IMR-90 (cell line): ENCODE results near the gene FJX1. TPM values are rescaled to one million over a fixed set of nuclear protein-coding genes. Genes with fewer than 3 reads are reported as not detected.
A peak's percentile ranks its signal among the peaks of the same experiment; 100 is the strongest.

ENCODE experiments used
- ATAC-seq: fragments of 200-7000 bp; cut with Tn5 transposase; 2 replicates; pipeline ENCODE4 v1.9.1; 2020; ENCODE audit warnings: low read depth, mild to moderate bottlenecking, moderate library complexity
- BruUV-seq: library from RNA; stranded (reverse); fragments of 400-500 nt; replicated peaks from 2 replicates; lab custom pipeline; 2021; lab: Mats Ljungman, UMichigan
- CTCF ChIA-PET: fragments of 300-600 bp; formaldehyde crosslinking; extraction: SDS; loops from one replicate; lab custom pipeline; 2021; ENCODE audit warnings: antibody characterized with exemption; lab: Yijun Ruan, JAX
- POLR2A ChIA-PET: fragments of 300-600 bp; sonication (Branson Sonifier 250); formaldehyde crosslinking; loops from one replicate; lab custom pipeline; 2022; ENCODE audit warnings: antibody characterized with exemption; ENCODE audit not compliant: unreplicated experiment; lab: Charles Lee
- DNase-seq: peaks from one replicate; pipeline ENCODE4 v3.0.0; 2013
- H2AFZ ChIP-seq: replicated peaks from 2 replicates; pipeline ENCODE3; 2013; ENCODE audit warnings: low read length, mild to moderate bottlenecking; ENCODE audit not compliant: poor library complexity
- H2AK5ac ChIP-seq: 2 replicates; pipeline ENCODE4 v1.6.1; 2013; ENCODE audit warnings: low read depth, low read length, inconsistent platforms
- H2AK9ac ChIP-seq: replicated peaks from 2 replicates; pipeline ENCODE3; 2013; ENCODE audit warnings: mild to moderate bottlenecking, low read depth, low read length, moderate library complexity; ENCODE audit not compliant: poor library complexity
- H2BK120ac ChIP-seq: 2 replicates; pipeline ENCODE4 v1.6.1; 2013; ENCODE audit warnings: low read depth, low read length, inconsistent platforms
- H2BK15ac ChIP-seq: 3 replicates; pipeline ENCODE4 v1.6.1; 2013; ENCODE audit warnings: low read depth, low read length, inconsistent platforms
- H2BK20ac ChIP-seq: 2 replicates; pipeline ENCODE4 v1.6.1; 2013; ENCODE audit warnings: low read depth, mild to moderate bottlenecking, inconsistent platforms, low read length, moderate library complexity
- H2BK5ac ChIP-seq: 2 replicates; pipeline ENCODE4 v1.6.1; 2013; ENCODE audit warnings: mild to moderate bottlenecking, low read depth, low read length, inconsistent platforms; ENCODE audit not compliant: poor library complexity, severe bottlenecking
- H3K14ac ChIP-seq: replicated peaks from 2 replicates; pipeline ENCODE4 v1.6.1; 2013; ENCODE audit warnings: low read depth, low read length, inconsistent platforms
- H3K18ac ChIP-seq: 2 replicates; pipeline ENCODE4 v1.6.1; 2013; ENCODE audit warnings: low read depth, low read length, control low read depth
- H3K23ac ChIP-seq: 2 replicates; pipeline ENCODE4 v1.6.1; 2013; ENCODE audit warnings: low read depth, low read length, inconsistent platforms
- H3K27ac ChIP-seq: 2 replicates; pipeline ENCODE4 v1.5.1; 2013; ENCODE audit warnings: mild to moderate bottlenecking, control low read depth, low read length; ENCODE audit not compliant: insufficient read depth
- H3K27me3 ChIP-seq: 2 replicates; pipeline ENCODE4 v1.6.1; 2013; ENCODE audit warnings: low read length; ENCODE audit not compliant: control insufficient read depth, insufficient read depth
- H3K36me3 ChIP-seq: 2 replicates; pipeline ENCODE4 v1.6.1; 2013; ENCODE audit warnings: low read length, mixed read lengths; ENCODE audit not compliant: control insufficient read depth, insufficient read depth
- H3K4ac ChIP-seq: 2 replicates; pipeline ENCODE4 v1.6.1; 2013; ENCODE audit warnings: low read depth, low read length, inconsistent platforms
- H3K4me1 ChIP-seq: 2 replicates; pipeline ENCODE4 v1.6.1; 2013; ENCODE audit warnings: low read length, mixed read lengths; ENCODE audit not compliant: control insufficient read depth, insufficient read depth
- H3K4me2 ChIP-seq: 2 replicates; pipeline ENCODE4 v1.6.1; 2013; ENCODE audit warnings: low read depth, mild to moderate bottlenecking, control low read depth, low read length, moderate library complexity
- H3K4me3 ChIP-seq: 2 replicates; pipeline ENCODE4 v1.5.1; 2013; ENCODE audit warnings: low read depth, mild to moderate bottlenecking, control low read depth, low read length, moderate library complexity; ENCODE audit not compliant: insufficient read depth
- H3K56ac ChIP-seq: 2 replicates; pipeline ENCODE4 v1.6.1; 2013; ENCODE audit warnings: low read length, inconsistent platforms; ENCODE audit not compliant: insufficient read depth; ENCODE audit errors: extremely low read depth
- H3K79me1 ChIP-seq, 2 experiments: 2 replicates each; pipeline ENCODE4 v1.6.1; 2013; ENCODE audit warnings: low read length in 2 of 2, inconsistent platforms in 1 of 2, low read depth in 1 of 2
- H3K9ac ChIP-seq: 2 replicates; pipeline ENCODE4 v1.6.1; 2013; ENCODE audit warnings: low read depth, low read length, control low read depth
- H3K9me1 ChIP-seq: 2 replicates; pipeline ENCODE4 v1.6.1; 2013; ENCODE audit warnings: low read length, inconsistent platforms; ENCODE audit not compliant: insufficient read depth
- H3K9me3 ChIP-seq: 2 replicates; pipeline ENCODE4 v1.6.1; 2013; ENCODE audit warnings: low read length; ENCODE audit not compliant: control insufficient read depth, insufficient read depth
- H4K20me1 ChIP-seq: 2 replicates; pipeline ENCODE4 v1.6.1; 2013; ENCODE audit warnings: low read length, inconsistent platforms; ENCODE audit not compliant: insufficient read depth
- H4K5ac ChIP-seq: 2 replicates; pipeline ENCODE4 v1.6.1; 2013; ENCODE audit warnings: mild to moderate bottlenecking, low read depth, low read length, control low read depth
- H4K8ac ChIP-seq, 2 experiments: 2 replicates each; pipeline ENCODE4 v1.6.1; 2013; ENCODE audit warnings: low read depth in 2 of 2, low read length in 2 of 2, control low read depth in 1 of 2, inconsistent platforms in 1 of 2
- H4K91ac ChIP-seq: 2 replicates; pipeline ENCODE4 v1.6.1; 2013; ENCODE audit warnings: low read depth, low read length, inconsistent platforms; ENCODE audit not compliant: insufficient read depth
- CEBPB ChIP-seq: IDR thresholded peaks from 2 replicates; pipeline ENCODE4 v1.6.1; 2012; ENCODE audit warnings: low read depth, low read length, improper control_type of control experiment
- MXI1 ChIP-seq: IDR thresholded peaks from 2 replicates; pipeline ENCODE4 v1.6.1; 2012; ENCODE audit warnings: low read depth, mild to moderate bottlenecking, low read length, moderate library complexity, borderline replicate concordance
- RFX5 ChIP-seq: IDR thresholded peaks from 2 replicates; pipeline ENCODE4 v1.8.0; 2012; ENCODE audit warnings: low read depth, mild to moderate bottlenecking, low read length, moderate library complexity
- WGBS, 2 experiments: methylation state at CpG; one replicate each; pipeline versions ENCODE4 v1.1.5 to v1.1.7; 2013; ENCODE audit warnings: missing lambda C conversion rate in 2 of 2; ENCODE audit not compliant: insufficient read length in 1 of 2; ENCODE audit errors: extremely low coverage in 2 of 2; 5-methylcytosine and 5-hydroxymethylcytosine counted together
- dilution Hi-C: fragments of 300-500 bp; cut with HindIII; formaldehyde crosslinking; loops from one replicate; pipeline ENCODE4 v1.14.3; 2018; ENCODE audit warnings: low sequenced_read_pairs; ENCODE audit not compliant: unreplicated experiment
- in situ Hi-C: fragments of 300-500 bp; cut with MboI; formaldehyde crosslinking; loops from 3 replicates; pipeline ENCODE4 v1.14.3; 2019; ENCODE audit warnings: low sequenced_read_pairs, inconsistent platforms, mixed read lengths
- intact Hi-C: fragments of 100-400 bp; cut with micrococcal nuclease; formaldehyde crosslinking; loops from 2 replicates; pipeline ENCODE4 v1.10.0; 2022
- polyA plus RNA-seq, 3 experiments: library from polyadenylated mRNA; depleted of rRNA; stranded (reverse); fragments of >200 nt; gene quantifications; 2 replicates each; pipeline ENCODE4 v1.2.3, GENCODE V29; 2012; ENCODE audit warnings: low replicate concordance in 1 of 3
- total RNA-seq: library from RNA; depleted of rRNA; stranded (reverse); fragments of >200 nt; gene quantifications from 2 replicates; pipeline ENCODE4 v1.2.3, GENCODE V29; 2012
- TF ChIP-seq, protein P1 (sequence below): fragments of 150-350 bp; IDR thresholded peaks from 2 replicates; pipeline ENCODE4 v1.6.1; 2017; ENCODE audit warnings: mild to moderate bottlenecking, antibody characterized with exemption, low read length, low read depth

Gene FJX1
- total and polyA plus RNA-seq, 2 of the 4 experiments (the other 2 are of a cell fraction): 8.4 to 11.2 TPM

DNA sequence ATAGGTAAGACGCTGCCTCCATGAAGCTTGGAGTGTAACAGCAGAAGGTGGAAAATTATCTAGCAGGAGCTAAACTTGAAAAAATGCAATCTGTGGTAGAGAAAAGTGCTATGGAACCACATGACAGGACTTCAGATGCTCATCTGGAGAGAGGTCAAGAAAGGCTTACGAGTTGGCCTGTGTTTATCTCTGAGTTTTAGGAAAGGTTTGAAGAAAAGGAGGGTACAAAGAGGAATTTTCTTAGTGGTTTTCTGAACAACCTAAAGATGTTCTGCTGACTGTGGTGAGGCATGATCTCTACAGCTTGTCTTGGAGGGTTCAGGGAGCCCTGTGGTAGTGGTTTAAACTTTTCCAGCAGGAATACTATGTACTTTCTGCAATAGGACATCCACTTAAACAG, 8.2 kb downstream of the FJX1 start:
- H3K27ac ChIP-seq: no peak overlapping the region
- BruUV-seq: no TSS peak

More for the DNA sequence above, 8.2 kb downstream of the FJX1 start:
- Histone ChIP-seq H3K14ac (no peak overlapping the region), H4K8ac (peak overlapping the region in 1 of 2 experiments; percentile 5; a peak in 1 of 4 replicates), H3K4me3 (no peak overlapping the region), H4K20me1 (no peaks in the 10 kb centered on the region), H3K9ac (no peak overlapping the region), H3K18ac (no peak overlapping the region), H2AK5ac (peak overlapping the region; percentile 26; the same call in 1 of the 2 replicates), H2AK9ac (no peak overlapping the region), H3K4me2 (no peak overlapping the region), H3K36me3 (no peaks in the 10 kb centered on the region), H2AFZ (no peak overlapping the region), H3K9me1 (peaks cover 16% of the 10 kb centered on the region), H3K27me3 (no peaks in the 10 kb centered on the region), H2BK15ac (peak overlapping the region; percentile 54; the same call in 1 of the 3 replicates), H2BK5ac (no peak overlapping the region), H2BK120ac (0 out of 2 replicates have a peak overlapping the region, but pooled peaks have one; percentile 13), H3K79me1 (peaks cover 3 to 16% of the 10 kb centered on the region in 2 experiments; a peak in 3 of 4 replicates), H4K91ac (no peak overlapping the region), H4K5ac (no peak overlapping the region), H3K56ac (no peak overlapping the region), H3K23ac (no peak overlapping the region), H2BK20ac (peak overlapping the region; percentile 45; the same call in 1 of the 2 replicates), H3K4me1 (peaks cover 19% of the 10 kb centered on the region), H3K4ac (peak overlapping the region; percentile 49; the same call in 1 of the 2 replicates), H3K9me3 (no peaks in the 10 kb centered on the region)
- 79% methylated on average over 2 of the region's 2 CpGs; no CpG with 5 or more reads in 1 of the 2 experiments for WGBS, 2 experiments
- CTCF ChIA-PET: interaction anchor here (0.6 to 1.5 kb wide), 2 partner anchors 196 to 398 kb away, joined by 3 read pairs; no protein-coding TSS in a partner anchor
- DNase-seq (no peak), ATAC-seq (no peak)
- in situ Hi-C loops (no loop called here), dilution Hi-C loops (no loop called here), intact Hi-C loops (loop anchor here (10.0 kb wide), 1 partner anchor 98 kb away; no protein-coding TSS in a partner anchor)
- POLR2A ChIA-PET: no interaction called here
- TF ChIP-seq, protein P1, sequence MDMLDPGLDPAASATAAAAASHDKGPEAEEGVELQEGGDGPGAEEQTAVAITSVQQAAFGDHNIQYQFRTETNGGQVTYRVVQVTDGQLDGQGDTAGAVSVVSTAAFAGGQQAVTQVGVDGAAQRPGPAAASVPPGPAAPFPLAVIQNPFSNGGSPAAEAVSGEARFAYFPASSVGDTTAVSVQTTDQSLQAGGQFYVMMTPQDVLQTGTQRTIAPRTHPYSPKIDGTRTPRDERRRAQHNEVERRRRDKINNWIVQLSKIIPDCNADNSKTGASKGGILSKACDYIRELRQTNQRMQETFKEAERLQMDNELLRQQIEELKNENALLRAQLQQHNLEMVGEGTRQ: no peak
- TF ChIP-seq CEBPB (no peak), RFX5 (no peak), MXI1 (no peak)
